HEK293 (cell line): ENCODE results near the gene TTYH2.

ENCODE experiments used
- FEZF1 ChIP-seq: fragments of 450-650 bp; formaldehyde crosslinking; IDR thresholded peaks from 2 replicates; pipeline ENCODE4 v1.5.1; 2016; ENCODE audit warnings: missing biosample characterization, missing genetic modification characterization
- GFI1B ChIP-seq: fragments of 450-650 bp; formaldehyde crosslinking; IDR thresholded peaks from 2 replicates; pipeline ENCODE4 v1.5.1; 2016; ENCODE audit warnings: missing biosample characterization, missing genetic modification characterization
- INSM2 ChIP-seq: fragments of 450-650 bp; formaldehyde crosslinking; IDR thresholded peaks from 2 replicates; pipeline ENCODE4 v1.5.1; 2016; ENCODE audit warnings: missing biosample characterization, missing genetic modification characterization
- KLF10 ChIP-seq: fragments of 450-650 bp; IDR thresholded peaks from 2 replicates; pipeline ENCODE4 v1.5.1; 2018; ENCODE audit warnings: missing biosample characterization, mild to moderate bottlenecking, missing genetic modification characterization
- OVOL3 ChIP-seq: fragments of 450-650 bp; formaldehyde crosslinking; IDR thresholded peaks from 2 replicates; pipeline ENCODE4 v1.5.1; 2016; ENCODE audit warnings: missing biosample characterization, missing genetic modification characterization
- PRDM4 ChIP-seq: fragments of 450-650 bp; formaldehyde crosslinking; IDR thresholded peaks from 2 replicates; pipeline ENCODE4 v1.5.1; 2017; ENCODE audit warnings: missing biosample characterization, missing genetic modification characterization
- REPIN1 ChIP-seq: fragments of 450-650 bp; formaldehyde crosslinking; IDR thresholded peaks from 2 replicates; pipeline ENCODE4 v1.5.1; 2017; ENCODE audit warnings: missing biosample characterization, missing genetic modification characterization, low read depth
- SP2 ChIP-seq: fragments of 450-650 bp; formaldehyde crosslinking; IDR thresholded peaks from 2 replicates; pipeline ENCODE4 v1.5.1; 2016; ENCODE audit warnings: missing biosample characterization, missing genetic modification characterization
- SP7 ChIP-seq: fragments of 450-650 bp; formaldehyde crosslinking; IDR thresholded peaks from 2 replicates; pipeline ENCODE4 v1.5.1; 2016; ENCODE audit warnings: missing biosample characterization, missing genetic modification characterization
- TRIM28 ChIP-seq: IDR thresholded peaks from 2 replicates; pipeline ENCODE4 v1.6.1; 2011; ENCODE audit warnings: low read length, control low read depth, borderline replicate concordance
- ZFHX2 ChIP-seq: fragments of 450-650 bp; formaldehyde crosslinking; conservative IDR thresholded peaks from 2 replicates; pipeline ENCODE4 v1.5.1; 2016; ENCODE audit warnings: missing biosample characterization, missing genetic modification characterization
- ZFP37 ChIP-seq: fragments of 450-650 bp; formaldehyde crosslinking; IDR thresholded peaks from 2 replicates; pipeline ENCODE4 v1.5.1; 2016; ENCODE audit warnings: missing biosample characterization, missing genetic modification characterization
- ZNF114 ChIP-seq: fragments of 450-650 bp; formaldehyde crosslinking; IDR thresholded peaks from 2 replicates; pipeline ENCODE4 v1.5.0; 2017; ENCODE audit warnings: missing biosample characterization, missing genetic modification characterization
- ZNF138 ChIP-seq: fragments of 450-650 bp; formaldehyde crosslinking; IDR thresholded peaks from 2 replicates; pipeline ENCODE4 v1.5.1; 2016; ENCODE audit warnings: missing biosample characterization, missing genetic modification characterization, borderline replicate concordance
- ZNF146 ChIP-seq: fragments of 450-650 bp; formaldehyde crosslinking; IDR thresholded peaks from 2 replicates; pipeline ENCODE4 v1.5.1; 2016; ENCODE audit warnings: missing biosample characterization, missing genetic modification characterization
- ZNF184 ChIP-seq: fragments of 450-650 bp; IDR thresholded peaks from 2 replicates; pipeline ENCODE4 v1.5.1; 2018; ENCODE audit warnings: missing biosample characterization, mild to moderate bottlenecking, missing genetic modification characterization
- ZNF2 ChIP-seq: fragments of 450-650 bp; formaldehyde crosslinking; IDR thresholded peaks from 2 replicates; pipeline ENCODE4 v1.5.1; 2016; ENCODE audit warnings: missing biosample characterization, missing genetic modification characterization
- ZNF23 ChIP-seq: fragments of 450-650 bp; formaldehyde crosslinking; IDR thresholded peaks from 2 replicates; pipeline ENCODE4 v1.5.1; 2016; ENCODE audit warnings: missing biosample characterization, missing genetic modification characterization, borderline replicate concordance
- ZNF292 ChIP-seq: fragments of 450-650 bp; formaldehyde crosslinking; IDR thresholded peaks from 2 replicates; pipeline ENCODE4 v1.5.1; 2016; ENCODE audit warnings: low read depth, missing biosample characterization, missing genetic modification characterization, borderline replicate concordance
- ZNF311 ChIP-seq: fragments of 450-650 bp; formaldehyde crosslinking; IDR thresholded peaks from 2 replicates; pipeline ENCODE4 v1.5.1; 2017; ENCODE audit warnings: missing biosample characterization, missing genetic modification characterization, borderline replicate concordance
- ZNF324 ChIP-seq: fragments of 450-650 bp; formaldehyde crosslinking; IDR thresholded peaks from 2 replicates; pipeline ENCODE4 v1.5.1; 2016; ENCODE audit warnings: missing biosample characterization, missing genetic modification characterization
- ZNF341 ChIP-seq: fragments of 450-650 bp; formaldehyde crosslinking; IDR thresholded peaks from 2 replicates; pipeline ENCODE4; 2016; ENCODE audit warnings: low read depth, missing biosample characterization, missing genetic modification characterization
- ZNF350 ChIP-seq: fragments of 450-650 bp; formaldehyde crosslinking; IDR thresholded peaks from 2 replicates; pipeline ENCODE4 v1.5.0; 2017; ENCODE audit warnings: missing biosample characterization, mild to moderate bottlenecking, missing genetic modification characterization
- ZNF394 ChIP-seq: fragments of 450-650 bp; formaldehyde crosslinking; IDR thresholded peaks from 2 replicates; pipeline ENCODE4 v1.5.1; 2016; ENCODE audit warnings: missing biosample characterization, missing genetic modification characterization, mild to moderate bottlenecking, moderate library complexity, borderline replicate concordance
- ZNF521 ChIP-seq: fragments of 450-650 bp; formaldehyde crosslinking; IDR thresholded peaks from 2 replicates; pipeline ENCODE4 v1.5.1; 2017; ENCODE audit warnings: missing biosample characterization, mild to moderate bottlenecking, missing genetic modification characterization
- ZNF558 ChIP-seq: fragments of 450-650 bp; formaldehyde crosslinking; IDR thresholded peaks from 2 replicates; pipeline ENCODE4 v1.5.1; 2016; ENCODE audit warnings: missing biosample characterization, missing genetic modification characterization
- ZNF561 ChIP-seq: fragments of 450-650 bp; IDR thresholded peaks from 2 replicates; pipeline ENCODE4 v1.5.1; 2018; ENCODE audit warnings: missing biosample characterization, missing genetic modification characterization, borderline replicate concordance
- ZNF580 ChIP-seq: fragments of 450-650 bp; formaldehyde crosslinking; IDR thresholded peaks from 2 replicates; pipeline ENCODE4 v1.5.1; 2016; ENCODE audit warnings: missing biosample characterization, missing genetic modification characterization
- ZNF600 ChIP-seq: fragments of 450-650 bp; formaldehyde crosslinking; IDR thresholded peaks from 2 replicates; pipeline ENCODE4 v1.5.1; 2016; ENCODE audit warnings: missing biosample characterization, missing genetic modification characterization
- ZNF624 ChIP-seq: fragments of 450-650 bp; formaldehyde crosslinking; IDR thresholded peaks from 2 replicates; pipeline ENCODE4 v1.5.1; 2017; ENCODE audit warnings: missing biosample characterization, missing genetic modification characterization
- ZNF629 ChIP-seq: fragments of 450-650 bp; formaldehyde crosslinking; IDR thresholded peaks from 2 replicates; pipeline ENCODE4 v1.5.1; 2017; ENCODE audit warnings: missing biosample characterization, missing genetic modification characterization
- ZNF654 ChIP-seq: fragments of 450-650 bp; formaldehyde crosslinking; IDR thresholded peaks from 2 replicates; pipeline ENCODE4 v1.5.1; 2016; ENCODE audit warnings: low read depth, missing biosample characterization, missing genetic modification characterization
- ZNF660 ChIP-seq: fragments of 450-650 bp; IDR thresholded peaks from 2 replicates; pipeline ENCODE4 v1.5.1; 2018; ENCODE audit warnings: missing biosample characterization, mild to moderate bottlenecking, missing genetic modification characterization
- ZNF747 ChIP-seq: fragments of 450-650 bp; formaldehyde crosslinking; IDR thresholded peaks from 2 replicates; pipeline ENCODE4 v1.5.1; 2016; ENCODE audit warnings: missing biosample characterization, missing genetic modification characterization
- ZNF76 ChIP-seq: fragments of 450-650 bp; formaldehyde crosslinking; IDR thresholded peaks from 2 replicates; pipeline ENCODE4; 2016; ENCODE audit warnings: low read depth, missing biosample characterization, missing genetic modification characterization, borderline replicate concordance
- ZNF777 ChIP-seq: fragments of 450-650 bp; formaldehyde crosslinking; IDR thresholded peaks from 2 replicates; pipeline ENCODE4 v1.5.1; 2017; ENCODE audit warnings: missing biosample characterization, missing genetic modification characterization, borderline replicate concordance

TTYH2 gene

GRCh38 chr17:74203439-74204240, 9.7 kb upstream of the TTYH2 start, which contains the start of gene RPL38 (continued):
- no peak for TF ChIP-seq ZNF521 (tag by site-specific recombination)
- TF ChIP-seq SP2 (tag by site-specific recombination) = peak; percentile 88
- TF ChIP-seq OVOL3 = no peak; the same call in 1 of the 2 replicates
- TF ChIP-seq ZNF558 (tag by site-specific recombination) = 0 out of 2 replicates have a peak, but pooled peaks have one; percentile 49
- no peak for TF ChIP-seq ZNF184 (tag by site-specific recombination)
- 0 out of 2 replicates have a peak, but pooled peaks have one; percentile 15 for TF ChIP-seq PRDM4 (tag by site-specific recombination)
- peak; percentile 98 for TF ChIP-seq ZNF2 (tag by site-specific recombination)
- peak; percentile 91 for TF ChIP-seq SP7 (tag by site-specific recombination)
- no peak for TF ChIP-seq ZNF114 (tag by site-specific recombination)
- no peak for TF ChIP-seq ZNF311 (tag by site-specific recombination)
- peak; percentile 43 for TF ChIP-seq FEZF1 (tag by site-specific recombination)
- peak; percentile 64; the same call in 1 of the 2 replicates for TF ChIP-seq ZNF146 (tag by site-specific recombination)
- no peak for TF ChIP-seq GFI1B
- no peak for TF ChIP-seq ZNF292 (tag by site-specific recombination)
- TF ChIP-seq ZNF394 (tag by site-specific recombination) = no peak; the same call in 1 of the 2 replicates
- peak; percentile 99 for TF ChIP-seq ZNF660
- TF ChIP-seq REPIN1 = peak; percentile 78; the same call in 1 of the 2 replicates
- TF ChIP-seq ZNF350 = no peak
- TF ChIP-seq ZNF654 (tag by site-specific recombination) = peak; percentile 59
- TF ChIP-seq ZNF580 (tag by site-specific recombination) = peak; percentile 99
- peak; percentile 91 for TF ChIP-seq ZNF629 (tag by site-specific recombination)
- no peak for TF ChIP-seq ZNF747 (tag by site-specific recombination)
- peak; percentile 86 for TF ChIP-seq INSM2 (tag by site-specific recombination)
- peak; percentile 89 for TF ChIP-seq ZFHX2 (tag by site-specific recombination)
- TF ChIP-seq ZNF600 = peak; percentile 32; the same call in 1 of the 2 replicates
- TF ChIP-seq ZNF138 (tag by site-specific recombination) = no peak
- TF ChIP-seq ZNF624 (tag by site-specific recombination) = peak; percentile 60; the same call in 1 of the 2 replicates
- TF ChIP-seq TRIM28 = peak; percentile 58; the same call in 1 of the 2 replicates
- TF ChIP-seq ZNF76 = peak; percentile 77
- TF ChIP-seq ZNF561 (tag by site-specific recombination) = 0 out of 2 replicates have a peak, but pooled peaks have one; percentile 25
- 0 out of 2 replicates have a peak, but pooled peaks have one; percentile 44 for TF ChIP-seq KLF10 (tag by site-specific recombination)
- TF ChIP-seq ZNF777 (tag by site-specific recombination) = no peak
- TF ChIP-seq ZFP37 (tag by site-specific recombination) = peak; percentile 97
- peak; percentile 91 for TF ChIP-seq ZNF324
- peak; percentile 71 for TF ChIP-seq ZNF341 (tag by site-specific recombination)
- TF ChIP-seq ZNF23 = no peak
